Liver (tissue), 3 donors: ENCODE results near the gene MARVELD3.

Source experiments
- GABPA ChIP-seq, 2 donors: IDR thresholded peaks in 1 of 2; conservative IDR thresholded peaks in 1 of 2; 2 replicates each; pipeline ENCODE4 v1.6.1; 2016; ENCODE audit warnings: antibody characterized with exemption in 2 of 2, mild to moderate bottlenecking in 1 of 2, moderate library complexity in 1 of 2
- NR2F2 ChIP-seq: IDR thresholded peaks from 2 replicates; pipeline ENCODE4 v1.6.1; 2016; ENCODE audit warnings: antibody characterized with exemption
- RAD21 ChIP-seq, 2 donors: IDR thresholded peaks; 2 replicates each; pipeline ENCODE4 v1.6.1; 2016; ENCODE audit warnings: antibody characterized with exemption in 2 of 2, mild to moderate bottlenecking in 2 of 2
- RXRA ChIP-seq, 2 donors: IDR thresholded peaks; 2 replicates each; pipeline ENCODE4 v1.6.1; 2017 to 2018; ENCODE audit warnings: antibody characterized with exemption in 2 of 2, mild to moderate bottlenecking in 1 of 2
- TAF1 ChIP-seq: conservative IDR thresholded peaks from 2 replicates; pipeline ENCODE4 v1.6.1; 2016; ENCODE audit warnings: antibody characterized with exemption, mild to moderate bottlenecking
- TF ChIP-seq, protein P1 (sequence below): IDR thresholded peaks from 2 replicates; pipeline ENCODE4 v1.6.1; 2016; ENCODE audit warnings: antibody characterized with exemption, mild to moderate bottlenecking
- TF ChIP-seq, protein P2 (sequence below): fragments of 150-350 bp; IDR thresholded peaks from 2 replicates; pipeline ENCODE4 v1.5.1; 2017; ENCODE audit warnings: improper control_type of control experiment, low read depth, low read length; ENCODE audit not compliant: missing input control
- donor health status: healthy.
- donor health status: healthy.

DNA sequence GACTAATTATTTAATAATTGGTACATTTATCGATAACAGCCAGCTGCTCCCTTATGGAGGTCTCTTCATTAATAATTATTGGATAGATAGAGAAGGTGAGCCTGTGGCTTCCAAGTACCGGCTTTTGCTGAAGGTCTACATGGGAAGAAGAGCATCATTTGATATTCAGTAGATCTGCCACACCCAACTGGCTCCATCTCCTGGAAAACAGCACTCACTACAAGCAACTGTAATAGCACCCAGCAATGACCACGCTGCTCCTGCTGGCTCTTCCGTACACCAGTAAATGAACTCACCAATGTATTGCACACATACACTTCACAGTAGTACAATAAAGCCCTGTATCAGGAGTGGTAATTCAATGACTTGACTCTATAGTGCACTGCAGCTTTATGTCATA, 19.5 kb downstream of the MARVELD3 start:
- TF ChIP-seq, protein P1, sequence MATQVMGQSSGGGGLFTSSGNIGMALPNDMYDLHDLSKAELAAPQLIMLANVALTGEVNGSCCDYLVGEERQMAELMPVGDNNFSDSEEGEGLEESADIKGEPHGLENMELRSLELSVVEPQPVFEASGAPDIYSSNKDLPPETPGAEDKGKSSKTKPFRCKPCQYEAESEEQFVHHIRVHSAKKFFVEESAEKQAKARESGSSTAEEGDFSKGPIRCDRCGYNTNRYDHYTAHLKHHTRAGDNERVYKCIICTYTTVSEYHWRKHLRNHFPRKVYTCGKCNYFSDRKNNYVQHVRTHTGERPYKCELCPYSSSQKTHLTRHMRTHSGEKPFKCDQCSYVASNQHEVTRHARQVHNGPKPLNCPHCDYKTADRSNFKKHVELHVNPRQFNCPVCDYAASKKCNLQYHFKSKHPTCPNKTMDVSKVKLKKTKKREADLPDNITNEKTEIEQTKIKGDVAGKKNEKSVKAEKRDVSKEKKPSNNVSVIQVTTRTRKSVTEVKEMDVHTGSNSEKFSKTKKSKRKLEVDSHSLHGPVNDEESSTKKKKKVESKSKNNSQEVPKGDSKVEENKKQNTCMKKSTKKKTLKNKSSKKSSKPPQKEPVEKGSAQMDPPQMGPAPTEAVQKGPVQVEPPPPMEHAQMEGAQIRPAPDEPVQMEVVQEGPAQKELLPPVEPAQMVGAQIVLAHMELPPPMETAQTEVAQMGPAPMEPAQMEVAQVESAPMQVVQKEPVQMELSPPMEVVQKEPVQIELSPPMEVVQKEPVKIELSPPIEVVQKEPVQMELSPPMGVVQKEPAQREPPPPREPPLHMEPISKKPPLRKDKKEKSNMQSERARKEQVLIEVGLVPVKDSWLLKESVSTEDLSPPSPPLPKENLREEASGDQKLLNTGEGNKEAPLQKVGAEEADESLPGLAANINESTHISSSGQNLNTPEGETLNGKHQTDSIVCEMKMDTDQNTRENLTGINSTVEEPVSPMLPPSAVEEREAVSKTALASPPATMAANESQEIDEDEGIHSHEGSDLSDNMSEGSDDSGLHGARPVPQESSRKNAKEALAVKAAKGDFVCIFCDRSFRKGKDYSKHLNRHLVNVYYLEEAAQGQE, result no peak
- TF ChIP-seq, protein P2, sequence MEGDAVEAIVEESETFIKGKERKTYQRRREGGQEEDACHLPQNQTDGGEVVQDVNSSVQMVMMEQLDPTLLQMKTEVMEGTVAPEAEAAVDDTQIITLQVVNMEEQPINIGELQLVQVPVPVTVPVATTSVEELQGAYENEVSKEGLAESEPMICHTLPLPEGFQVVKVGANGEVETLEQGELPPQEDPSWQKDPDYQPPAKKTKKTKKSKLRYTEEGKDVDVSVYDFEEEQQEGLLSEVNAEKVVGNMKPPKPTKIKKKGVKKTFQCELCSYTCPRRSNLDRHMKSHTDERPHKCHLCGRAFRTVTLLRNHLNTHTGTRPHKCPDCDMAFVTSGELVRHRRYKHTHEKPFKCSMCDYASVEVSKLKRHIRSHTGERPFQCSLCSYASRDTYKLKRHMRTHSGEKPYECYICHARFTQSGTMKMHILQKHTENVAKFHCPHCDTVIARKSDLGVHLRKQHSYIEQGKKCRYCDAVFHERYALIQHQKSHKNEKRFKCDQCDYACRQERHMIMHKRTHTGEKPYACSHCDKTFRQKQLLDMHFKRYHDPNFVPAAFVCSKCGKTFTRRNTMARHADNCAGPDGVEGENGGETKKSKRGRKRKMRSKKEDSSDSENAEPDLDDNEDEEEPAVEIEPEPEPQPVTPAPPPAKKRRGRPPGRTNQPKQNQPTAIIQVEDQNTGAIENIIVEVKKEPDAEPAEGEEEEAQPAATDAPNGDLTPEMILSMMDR, result peak; percentile 62
- TF ChIP-seq TAF1 (no peak), RAD21 (IDR thresholded peaks at IDR 0.05) (peak; percentile 71 to 85), NR2F2 (no peak), RXRA (IDR thresholded peaks at IDR 0.05) (no peak), GABPA (IDR thresholded peaks at IDR 0.05 in 1 of 2, conservative IDR thresholded peaks at IDR 0.05 in 1 of 2) (no peak)
